Caco-2 (cell line): ENCODE data around the gene MRPS18A. TPM values are rescaled to one million over a fixed set of nuclear protein-coding genes. Genes with fewer than 3 reads are reported as not detected.

ENCODE experiments used
- BruUV-seq: library from RNA; stranded (reverse); fragments of 400-500 nt; replicated peaks from 2 replicates; lab custom pipeline; 2021; lab: Mats Ljungman, UMichigan
- CTCF ChIA-PET: fragments of 300-600 bp; sonication (Branson Sonifier 250); formaldehyde crosslinking; loops from one replicate; lab custom pipeline; 2022; ENCODE audit warnings: antibody characterized with exemption; lab: Charles Lee
- POLR2A ChIA-PET: fragments of 300-600 bp; sonication (Branson Sonifier 250); formaldehyde crosslinking; loops from one replicate; lab custom pipeline; 2022; ENCODE audit warnings: antibody characterized with exemption; lab: Charles Lee
- DNase-seq, 2 experiments: peaks; one replicate each; pipeline versions ENCODE4 v3.0.0 to v3.0.0-alpha.2; 2020 to 2022
- H3K27me3 ChIP-seq: replicated peaks from 2 replicates; pipeline ENCODE4 v1.6.0; 2011; ENCODE audit warnings: low read length; ENCODE audit not compliant: control insufficient read depth, insufficient read depth
- H3K36me3 ChIP-seq: 2 replicates; pipeline ENCODE4 v1.5.1; 2011; ENCODE audit warnings: low read length; ENCODE audit not compliant: control insufficient read depth, insufficient read depth
- H3K4me1 ChIP-seq: fragments of 250-450 bp; sonication (Bioruptor Pico); 2 replicates; pipeline ENCODE4 v1.5.1; 2020; ENCODE audit warnings: mild to moderate bottlenecking
- H3K4me3 ChIP-seq: 2 replicates; pipeline ENCODE4 v1.5.1; 2011; ENCODE audit warnings: low read depth, mild to moderate bottlenecking, control low read depth, low read length
- H3K9me3 ChIP-seq: fragments of 250-450 bp; sonication (Bioruptor Pico); 2 replicates; pipeline ENCODE4 v1.5.1; 2020; ENCODE audit warnings: mild to moderate bottlenecking, moderate library complexity
- H3K27ac Mint-ChIP-seq: one replicate; pipeline ENCODE4 v1.8.0; 2022; ENCODE audit warnings: mixed read lengths; ENCODE audit not compliant: unreplicated experiment
- H3K27me3 Mint-ChIP-seq: one replicate; pipeline ENCODE4 v1.8.0; 2022; ENCODE audit warnings: mixed read lengths; ENCODE audit not compliant: insufficient read depth, unreplicated experiment
- H3K36me3 Mint-ChIP-seq: one replicate; pipeline ENCODE4 v1.8.0; 2022; ENCODE audit warnings: mild to moderate bottlenecking, mixed read lengths; ENCODE audit not compliant: insufficient read depth, unreplicated experiment
- H3K4me1 Mint-ChIP-seq: one replicate; pipeline ENCODE4 v1.8.0; 2022; ENCODE audit warnings: low read depth, mixed read lengths; ENCODE audit not compliant: unreplicated experiment
- H3K4me3 Mint-ChIP-seq: one replicate; pipeline ENCODE4 v1.8.0; 2022; ENCODE audit warnings: mild to moderate bottlenecking, moderate library complexity, mixed read lengths; ENCODE audit not compliant: unreplicated experiment
- H3K9me3 Mint-ChIP-seq: one replicate; pipeline ENCODE4 v1.8.0; 2022; ENCODE audit warnings: mixed read lengths; ENCODE audit not compliant: unreplicated experiment
- intact Hi-C: fragments of 100-400 bp; cut with micrococcal nuclease; formaldehyde crosslinking; loops from one replicate; pipeline ENCODE4 v1.10.0; 2022; ENCODE audit not compliant: unreplicated experiment
- total RNA-seq: library from RNA; stranded (reverse); gene quantifications from 2 replicates; pipeline ENCODE4 v1.2.3, GENCODE V29; 2022
- TF ChIP-seq, protein P1 (sequence below), 2 experiments: fragments of 200-600 bp in 1 of 2; IDR thresholded peaks; 1 replicate in 1 of 2; 2 replicates in 1 of 2; pipeline versions ENCODE4 v1.5.1 to v1.8.0; 2011 to 2022; ENCODE audit warnings: antibody characterized with exemption in 1 of 2, control low read depth in 1 of 2, inconsistent platforms in 1 of 2, low read depth in 1 of 2, low read length in 1 of 2, mild to moderate bottlenecking in 1 of 2, moderate library complexity in 1 of 2; ENCODE audit not compliant: insufficient read depth in 1 of 2, severe bottlenecking in 1 of 2, unreplicated experiment in 1 of 2

Gene MRPS18A
- total RNA-seq, 1 experiment from 2014 or later = 66.7 TPM

DNA sequence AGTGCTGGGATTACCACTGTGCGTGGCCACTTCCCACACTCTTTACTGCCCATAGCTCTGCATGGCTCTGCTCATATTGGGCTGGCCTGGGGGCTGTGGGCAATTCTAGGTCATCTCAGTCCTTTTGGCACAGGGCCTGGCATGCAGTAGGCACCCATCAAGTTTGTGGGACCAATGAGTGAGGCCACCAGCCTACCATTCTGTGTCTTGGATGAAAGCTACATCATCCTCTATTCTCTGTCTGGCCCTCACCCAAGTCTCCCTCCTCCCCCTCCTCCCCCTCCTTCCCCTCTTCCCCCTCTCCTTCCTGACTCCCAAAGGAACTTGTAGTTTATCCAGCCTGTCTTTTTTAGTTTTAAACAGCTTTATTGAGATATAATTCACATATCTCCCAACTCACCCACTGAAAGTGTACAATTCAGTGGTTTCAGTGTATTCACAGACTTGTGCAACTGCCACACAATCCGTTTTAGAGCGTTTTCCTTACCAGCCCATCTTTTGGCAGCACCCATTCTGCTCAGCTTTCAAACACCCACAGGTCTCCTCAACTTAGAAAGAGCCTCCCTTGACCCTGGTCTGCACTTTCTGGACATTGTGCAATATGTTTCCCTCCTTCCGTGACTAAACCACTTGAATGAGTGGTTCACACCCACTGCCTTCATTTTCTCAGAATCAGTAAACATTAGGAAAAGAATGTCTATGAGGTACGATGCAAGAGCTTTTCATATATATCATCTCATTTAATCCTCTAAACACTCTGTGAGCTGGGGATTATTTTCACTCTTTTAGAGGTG lies 21.5 kb upstream of the MRPS18A start:
- Histone ChIP-seq H3K36me3 (no peaks in the 10 kb centered on the region), H3K27me3 (no peaks in the 10 kb centered on the region), H3K9me3 (no peaks in the 10 kb centered on the region), H3K4me1 (peaks cover 8% of the 10 kb centered on the region), H3K4me3 (no peak overlapping the region)
- TF ChIP-seq, protein P1, sequence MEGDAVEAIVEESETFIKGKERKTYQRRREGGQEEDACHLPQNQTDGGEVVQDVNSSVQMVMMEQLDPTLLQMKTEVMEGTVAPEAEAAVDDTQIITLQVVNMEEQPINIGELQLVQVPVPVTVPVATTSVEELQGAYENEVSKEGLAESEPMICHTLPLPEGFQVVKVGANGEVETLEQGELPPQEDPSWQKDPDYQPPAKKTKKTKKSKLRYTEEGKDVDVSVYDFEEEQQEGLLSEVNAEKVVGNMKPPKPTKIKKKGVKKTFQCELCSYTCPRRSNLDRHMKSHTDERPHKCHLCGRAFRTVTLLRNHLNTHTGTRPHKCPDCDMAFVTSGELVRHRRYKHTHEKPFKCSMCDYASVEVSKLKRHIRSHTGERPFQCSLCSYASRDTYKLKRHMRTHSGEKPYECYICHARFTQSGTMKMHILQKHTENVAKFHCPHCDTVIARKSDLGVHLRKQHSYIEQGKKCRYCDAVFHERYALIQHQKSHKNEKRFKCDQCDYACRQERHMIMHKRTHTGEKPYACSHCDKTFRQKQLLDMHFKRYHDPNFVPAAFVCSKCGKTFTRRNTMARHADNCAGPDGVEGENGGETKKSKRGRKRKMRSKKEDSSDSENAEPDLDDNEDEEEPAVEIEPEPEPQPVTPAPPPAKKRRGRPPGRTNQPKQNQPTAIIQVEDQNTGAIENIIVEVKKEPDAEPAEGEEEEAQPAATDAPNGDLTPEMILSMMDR (IDR thresholded peaks at IDR 0.05; ENCODE audit: insufficient read depth in 1 of 2, low read depth in 1 of 2, low read length in 1 of 2, severe bottlenecking in 1 of 2, unreplicated experiment in 1 of 2) = no peak
- Mint-ChIP-seq H3K9me3 (peaks cover 10% of the 10 kb centered on the region), H3K27ac (no peak overlapping the region), H3K4me3 (no peak overlapping the region), H3K36me3 (no peaks in the 10 kb centered on the region), H3K4me1 (peaks cover 15% of the 10 kb centered on the region), H3K27me3 (peaks cover 4% of the 10 kb centered on the region)
- DNase-seq = no peak
- ChIA-PET CTCF (interaction anchor here (0.6 to 0.7 kb wide), 2 partner anchors 95 to 226 kb away, joined by 4 to 12 read pairs; no protein-coding TSS in a partner anchor), POLR2A (interaction anchor here (0.6 to 1.7 kb wide), 2 partner anchors 79 to 548 kb away, joined by 3 to 7 read pairs; no protein-coding TSS in a partner anchor)
- intact Hi-C loops = no loop called here
- BruUV-seq = no TSS peak

DNA sequence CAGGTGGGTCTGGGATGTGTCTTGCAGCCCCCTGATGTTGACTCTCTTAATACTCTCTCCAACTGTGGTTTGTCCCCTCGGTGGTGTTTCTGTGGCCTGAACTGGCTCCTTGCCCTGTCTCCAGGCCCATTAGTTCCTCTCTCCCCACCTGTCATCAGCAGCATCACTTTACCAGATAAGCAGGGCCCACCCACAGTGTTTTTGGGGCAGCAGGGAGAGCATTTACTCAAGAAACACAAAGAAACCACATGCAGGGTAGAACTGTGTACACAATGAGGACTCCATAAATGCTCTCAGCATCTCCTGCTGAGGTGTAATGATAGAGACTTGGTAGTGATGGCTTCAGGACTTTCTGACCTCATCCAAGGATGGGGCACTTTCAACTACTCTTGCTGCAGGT lies 20.2 kb upstream of the MRPS18A start:
- H3K27me3 Mint-ChIP-seq = peaks cover 4% of the 10 kb centered on the region
- Histone ChIP-seq H3K9me3 (no peaks in the 10 kb centered on the region), H3K4me3 (no peak overlapping the region), H3K4me1 (peaks cover 14% of the 10 kb centered on the region), H3K27me3 (no peaks in the 10 kb centered on the region), H3K36me3 (no peaks in the 10 kb centered on the region)
- no peaks in the 10 kb centered on the region for H3K36me3 Mint-ChIP-seq
- H3K4me3 Mint-ChIP-seq = no peak overlapping the region
- peaks cover 15% of the 10 kb centered on the region for H3K4me1 Mint-ChIP-seq
- H3K9me3 Mint-ChIP-seq = peaks cover 10% of the 10 kb centered on the region
- intact Hi-C loops = no loop called here
- no TSS peak for BruUV-seq
- ChIA-PET POLR2A (no interaction called here), CTCF (no interaction called here)
- TF ChIP-seq, protein P1 (IDR thresholded peaks at IDR 0.05; ENCODE audit: insufficient read depth in 1 of 2, low read depth in 1 of 2, low read length in 1 of 2, severe bottlenecking in 1 of 2, unreplicated experiment in 1 of 2) = no peak
- H3K27ac Mint-ChIP-seq = no peak overlapping the region
- no peak for DNase-seq

DNA sequence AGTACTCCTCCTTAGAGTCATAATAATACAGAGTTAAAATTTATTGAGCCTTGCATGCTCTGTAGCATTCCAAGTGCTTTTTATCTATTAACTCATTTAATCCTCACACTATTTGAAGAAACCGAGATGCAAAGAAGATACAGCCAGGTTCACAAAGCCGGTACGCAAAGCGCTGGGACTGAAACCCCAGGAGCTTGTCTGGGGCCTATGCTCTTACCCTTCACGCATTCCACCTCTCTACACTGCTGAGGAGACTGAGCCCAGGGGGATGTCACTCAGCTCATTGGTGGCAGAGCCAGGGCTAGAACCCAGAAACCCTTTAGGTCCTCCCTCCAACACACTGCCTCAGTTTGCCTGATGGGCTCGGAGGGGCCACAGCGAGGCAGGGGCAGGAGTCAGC lies 19.7 kb upstream of the MRPS18A start:
- Histone ChIP-seq H3K4me1 (peaks cover 17% of the 10 kb centered on the region), H3K9me3 (no peaks in the 10 kb centered on the region), H3K36me3 (no peaks in the 10 kb centered on the region), H3K27me3 (no peaks in the 10 kb centered on the region), H3K4me3 (no peak overlapping the region)
- POLR2A ChIA-PET = no interaction called here
- Mint-ChIP-seq H3K4me1 (peaks cover 20% of the 10 kb centered on the region), H3K27me3 (peaks cover 4% of the 10 kb centered on the region), H3K9me3 (peaks cover 10% of the 10 kb centered on the region), H3K36me3 (no peaks in the 10 kb centered on the region), H3K4me3 (no peak overlapping the region), H3K27ac (no peak overlapping the region)
- TF ChIP-seq, protein P1 (IDR thresholded peaks at IDR 0.05; ENCODE audit: insufficient read depth in 1 of 2, low read depth in 1 of 2, low read length in 1 of 2, severe bottlenecking in 1 of 2, unreplicated experiment in 1 of 2) = no peak
- no peak for DNase-seq
- intact Hi-C loops = no loop called here
- CTCF ChIA-PET = no interaction called here
- no TSS peak for BruUV-seq
